Stimulated activated CD8-positive, alpha-beta memory T cell treated with anti-CD3 and anti-CD28 coated beads, Interleukin-15, amount 100 ng/mL, for 24 hours (primary cell): ENCODE results near the gene SYT14.
"Not testable (repeated sequence)": the region's sequence is repeated elsewhere in the genome, so short reads cannot be mapped to it uniquely, and the experiment has no call there.

Experiments
- DNase-seq: peaks from one replicate; pipeline ENCODE4 v3.0.0-alpha.2; 2020; ENCODE audit warnings: low read depth

Gene SYT14

GRCh38 chr1:209937996-209938959 is at the start of gene SYT14:
Gene SYT14, plus strand, starts transcription at chr1:209938217. Its CDS starts 48 bp downstream, at chr1:209938265.
- no peak for DNase-seq

DNA sequence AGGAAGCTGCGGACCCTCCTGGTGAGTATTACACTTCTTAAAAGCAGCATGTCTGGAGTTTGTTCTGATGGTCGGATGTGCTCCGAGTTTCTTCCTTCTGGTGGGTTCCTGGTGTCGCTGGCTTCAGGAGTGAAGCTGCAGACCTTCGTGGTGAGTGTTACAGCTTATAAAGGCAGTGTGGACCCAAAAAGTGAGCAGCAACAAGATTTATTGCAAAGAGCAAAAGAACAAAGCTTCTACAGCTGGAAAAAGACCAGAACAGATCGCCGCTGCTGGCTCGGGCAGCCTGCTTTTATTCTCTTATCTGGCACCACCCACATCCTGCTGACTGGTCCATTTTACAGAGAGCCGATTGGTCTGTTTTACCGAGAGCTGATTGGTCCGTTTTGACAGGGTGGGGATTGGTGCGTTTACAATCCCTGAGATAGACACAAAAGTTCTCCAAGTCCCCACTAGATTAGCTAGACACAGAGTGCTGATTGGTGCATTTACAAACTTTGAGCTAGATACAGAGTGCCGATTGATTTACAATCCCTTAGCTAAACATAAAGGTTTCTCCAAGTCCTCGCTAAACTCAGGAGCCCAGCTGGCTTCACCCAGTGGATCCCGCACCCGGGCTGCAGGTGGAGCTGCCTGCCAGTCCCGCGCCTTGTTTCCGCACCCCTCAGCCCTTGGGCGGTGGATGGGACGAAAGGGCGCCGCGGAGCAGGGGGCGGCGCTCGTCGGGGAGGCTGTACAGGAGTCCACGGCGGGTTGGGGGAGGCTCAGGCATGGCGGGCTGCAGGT is 49.5 kb upstream of the SYT14 start:
- not testable (repeated sequence) for DNase-seq

GRCh38 chr1:209889077-209889418 is 49.0 kb upstream of the SYT14 start:
- DNase-seq: no peak

DNA sequence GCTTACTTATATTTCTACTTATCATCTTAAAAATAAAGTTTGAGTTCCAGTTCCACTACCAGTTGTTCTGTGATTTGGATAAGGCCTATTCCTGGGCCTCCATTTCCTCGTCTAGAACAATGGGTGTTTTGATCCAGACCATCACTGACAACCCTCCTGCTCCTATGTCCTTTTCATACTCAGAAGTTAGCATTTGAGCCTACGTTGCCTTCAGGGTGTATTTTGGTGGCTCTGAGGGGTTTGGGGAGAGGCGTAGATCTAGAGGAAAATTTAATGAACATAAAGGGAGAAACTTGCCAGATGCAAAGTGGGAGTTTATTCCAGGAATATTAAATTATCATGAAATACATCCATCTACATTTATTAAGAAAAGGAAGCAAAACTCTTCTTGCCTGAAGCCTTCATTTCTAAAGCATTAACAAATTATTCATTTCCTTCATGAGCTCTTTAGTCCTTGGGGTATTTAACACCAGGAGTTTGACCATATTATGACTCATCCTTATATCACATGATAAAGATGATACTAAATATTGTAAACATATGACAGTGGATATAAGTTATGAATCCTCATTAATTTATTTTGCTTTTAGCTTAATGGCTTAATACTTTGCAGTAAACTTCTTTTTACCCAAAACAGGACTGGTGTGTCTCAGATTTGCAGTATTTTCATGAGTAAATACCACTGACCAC is 47.2 kb upstream of the SYT14 start:
- DNase-seq: no peak

- no peak for DNase-seq
Observed at GRCh38 chr1:209893751-209894150, 44.3 kb upstream of the SYT14 start.

- DNase-seq: no peak
Observed at GRCh38 chr1:209895709-209896108, 42.3 kb upstream of the SYT14 start.

DNA sequence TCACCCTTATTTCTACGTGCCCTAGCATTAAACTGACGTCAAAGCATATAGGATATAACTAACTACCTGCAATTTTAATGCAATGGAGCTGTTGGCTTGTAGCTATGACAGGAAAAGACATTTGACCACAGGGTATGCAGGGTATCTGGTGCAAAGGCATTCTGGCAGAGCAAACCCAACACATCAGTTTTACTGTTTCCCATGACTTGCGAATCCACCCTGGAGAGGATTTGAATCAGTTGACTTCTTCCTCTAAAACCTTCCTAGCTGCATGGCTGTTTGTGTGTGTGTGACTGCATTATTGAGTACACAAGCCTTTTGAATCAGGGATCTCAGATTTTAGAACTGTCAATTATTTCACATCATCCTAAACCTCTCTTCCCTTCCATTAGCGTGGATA is 41.7 kb upstream of the SYT14 start:
- DNase-seq: no peak

- not testable (repeated sequence) for DNase-seq
Observed at GRCh38 chr1:209898271-209898670, 39.7 kb upstream of the SYT14 start.

- not testable (repeated sequence) for DNase-seq
Observed at GRCh38 chr1:209898851-209899250, 39.2 kb upstream of the SYT14 start.

GRCh38 chr1:209899948-209900347 is 38.1 kb upstream of the SYT14 start:
- DNase-seq: no peak

- no peak for DNase-seq
Observed at GRCh38 chr1:209900734-209901133, 37.3 kb upstream of the SYT14 start.

DNA sequence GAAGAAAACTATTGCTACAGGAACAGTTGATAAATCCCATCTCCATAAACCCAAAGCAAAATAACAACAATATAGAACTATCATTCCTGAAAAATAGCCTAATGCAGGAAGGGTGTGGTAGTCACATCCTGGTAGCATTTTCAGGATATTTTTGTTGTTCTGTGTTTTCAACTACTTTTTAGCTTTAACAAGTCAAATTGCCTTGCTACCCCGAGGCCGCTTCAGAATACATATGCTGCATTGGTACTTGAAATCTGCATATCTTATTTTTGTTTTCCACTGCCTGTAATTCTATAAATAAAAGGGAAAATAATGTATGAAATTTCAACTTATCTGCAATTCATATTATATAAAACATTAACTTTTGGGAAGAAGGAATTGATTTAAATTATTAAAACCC is 36.8 kb upstream of the SYT14 start:
- DNase-seq: no peak

DNA sequence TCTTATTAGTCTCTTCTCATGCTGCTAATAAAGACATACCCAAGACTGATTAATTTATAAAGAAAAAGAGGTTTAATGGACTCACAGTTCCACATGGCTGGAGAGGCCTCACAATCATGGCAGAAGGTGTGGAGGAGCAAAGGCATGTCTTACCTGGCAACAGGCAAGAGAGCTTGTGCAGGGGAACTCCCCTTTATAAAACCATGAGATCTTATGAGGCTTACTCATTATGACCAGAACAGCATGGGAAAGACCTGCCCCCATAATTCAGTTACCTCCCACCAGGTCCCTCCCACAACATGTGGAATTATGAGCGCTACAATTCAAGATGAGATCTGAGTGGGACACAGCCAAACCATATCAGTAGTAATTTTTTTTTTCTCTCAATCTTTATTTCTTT is 33.2 kb upstream of the SYT14 start:
- not testable (repeated sequence) for DNase-seq

GRCh38 chr1:209911746-209912145 is 26.3 kb upstream of the SYT14 start:
- DNase-seq: no peak

DNA sequence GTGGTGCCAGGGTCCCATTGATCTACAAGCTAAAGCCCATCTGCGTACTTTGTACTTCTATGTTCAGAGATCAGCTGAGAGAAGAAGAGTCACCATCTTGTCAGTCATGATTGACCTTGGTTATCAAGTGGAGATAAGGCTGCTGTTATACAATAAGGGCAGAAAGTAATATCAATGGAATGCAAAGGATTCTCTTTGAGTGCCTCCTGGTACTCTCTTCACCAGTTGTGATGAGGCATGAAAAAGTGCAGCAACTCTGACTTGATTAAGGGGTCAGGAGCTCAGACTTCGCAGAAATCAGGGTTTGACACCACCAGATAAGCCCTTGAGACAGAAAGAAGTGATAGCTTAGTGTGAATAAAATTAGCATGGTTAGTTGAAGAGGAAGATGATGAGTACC is 25.7 kb upstream of the SYT14 start:
- DNase-seq: no peak

- DNase-seq: not testable (repeated sequence)
Observed at GRCh38 chr1:209919637-209920036, 18.4 kb upstream of the SYT14 start.

- DNase-seq: no peak
Observed at GRCh38 chr1:209920844-209921243, 17.2 kb upstream of the SYT14 start.

DNA sequence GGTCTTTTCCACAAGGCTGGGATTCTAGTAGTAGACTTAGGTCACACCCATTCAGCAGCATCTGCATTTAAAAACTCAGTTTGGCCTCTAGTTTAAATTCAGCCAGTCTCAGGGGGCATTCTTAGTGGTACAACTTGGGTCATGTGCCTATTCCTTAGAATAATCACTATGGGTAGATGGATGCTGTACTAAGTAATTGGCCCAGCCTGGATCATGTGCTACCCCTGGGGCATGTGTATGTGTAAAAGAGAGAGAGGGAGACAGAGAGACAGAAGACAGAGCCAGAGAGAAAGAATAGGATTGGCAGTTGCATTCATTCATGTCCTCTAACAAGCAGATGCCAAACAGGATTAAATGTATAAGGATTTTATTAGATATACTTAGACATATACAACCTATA is 13.6 kb upstream of the SYT14 start:
- DNase-seq: no peak

DNA sequence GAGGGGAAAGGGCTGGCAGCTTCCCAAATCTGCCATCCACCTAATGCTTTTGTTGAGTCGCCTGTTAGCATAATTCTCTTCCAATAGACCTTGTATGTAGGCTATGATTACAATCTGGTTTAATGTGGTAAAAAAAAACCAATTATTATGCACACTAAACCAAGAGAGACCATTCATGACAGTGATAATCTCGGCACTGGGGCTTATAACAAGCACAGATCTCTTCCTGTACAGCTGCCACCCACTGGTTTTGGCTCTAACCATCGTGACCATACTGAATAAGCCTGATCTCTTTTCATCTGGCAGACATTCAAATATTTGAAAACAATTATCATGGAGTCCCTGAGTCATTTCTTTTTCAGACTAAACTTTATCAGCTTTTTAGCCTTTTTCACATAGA is 12.0 kb upstream of the SYT14 start:
- DNase-seq: no peak

DNA sequence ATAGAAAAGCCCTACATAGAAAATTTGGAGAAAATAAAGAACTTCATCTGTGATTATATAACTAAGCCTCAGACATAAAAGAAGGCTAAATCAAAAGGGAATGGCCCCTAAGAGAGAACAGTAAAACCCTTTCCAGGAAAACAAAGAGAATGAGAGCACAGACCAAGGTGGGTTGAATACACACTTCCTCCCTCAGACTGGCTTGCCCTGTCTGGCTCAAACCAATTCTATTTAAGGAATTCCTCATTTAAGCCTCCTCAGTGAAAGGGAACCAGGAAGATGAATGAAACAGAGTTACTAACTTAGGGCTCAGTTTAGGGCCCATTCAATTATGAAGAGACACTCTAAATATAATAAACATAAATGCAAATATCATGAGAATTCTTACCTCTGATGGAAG is 10.6 kb upstream of the SYT14 start:
- no peak for DNase-seq

GRCh38 chr1:209929751-209930150 is 8.3 kb upstream of the SYT14 start:
- DNase-seq: no peak

- no peak for DNase-seq
Observed at GRCh38 chr1:209931141-209931540, 6.9 kb upstream of the SYT14 start.

- no peak for DNase-seq
Observed at GRCh38 chr1:209936125-209936524, 1.9 kb upstream of the SYT14 start.
